Keratinocyte (primary cell): Measurements from ENCODE around the gene PPP2R5E. TPM values are rescaled to one million over a fixed set of nuclear protein-coding genes. Genes with fewer than 3 reads are reported as not detected.

Source experiments
- DNase-seq: peaks from one replicate; pipeline ENCODE4 v3.0.0-alpha.2; 2011; ENCODE audit warnings: low read depth, missing footprints, low spot score
- FAIRE-seq: peaks from 2 replicates; lab custom pipeline; 2011; peaks lifted over from hg19 to GRCh38; lab: Jason Lieb, UNC
- H2AFZ ChIP-seq: 2 replicates; pipeline ENCODE4 v1.6.0; 2012; ENCODE audit warnings: low read length, control low read depth, inconsistent platforms; ENCODE audit not compliant: control insufficient read depth
- H3K27ac ChIP-seq: 2 replicates; pipeline ENCODE4 v1.5.1; 2011; ENCODE audit warnings: low read length; ENCODE audit not compliant: control insufficient read depth, insufficient read depth
- H3K27me3 ChIP-seq: 3 replicates; pipeline ENCODE4 v1.6.0; 2011; ENCODE audit warnings: low read length; ENCODE audit not compliant: control insufficient read depth, insufficient read depth; ENCODE audit errors: extremely low read depth
- H3K36me3 ChIP-seq, 2 experiments: 2 replicates in 1 of 2; 3 replicates in 1 of 2; pipeline ENCODE4 v1.5.1; 2011; ENCODE audit warnings: low read length in 2 of 2, mild to moderate bottlenecking in 1 of 2; ENCODE audit not compliant: control insufficient read depth in 2 of 2, insufficient read depth in 2 of 2; ENCODE audit errors: extremely low read depth in 1 of 2
- H3K4me1 ChIP-seq: 3 replicates; pipeline ENCODE4 v1.5.1; 2011; ENCODE audit warnings: low read length; ENCODE audit not compliant: control insufficient read depth, insufficient read depth; ENCODE audit errors: extremely low read depth
- H3K4me2 ChIP-seq: 3 replicates; pipeline ENCODE4 v1.6.0; 2011; ENCODE audit warnings: low read depth, low read length; ENCODE audit not compliant: control insufficient read depth, insufficient read depth; ENCODE audit errors: extremely low read depth
- H3K4me3 ChIP-seq, 3 experiments: fragments of 200-600 bp in 1 of 3; sonication (generic) in 1 of 3; 2 replicates in 2 of 3; 3 replicates in 1 of 3; pipeline ENCODE4 v1.5.1; 2011 to 2016; ENCODE audit warnings: low read length in 3 of 3, mild to moderate bottlenecking in 3 of 3, control low read depth in 2 of 3, inconsistent platforms in 1 of 3, low read depth in 1 of 3, mixed read lengths in 1 of 3, mixed run types in 1 of 3, moderate library complexity in 1 of 3; ENCODE audit not compliant: control insufficient read depth in 2 of 3, insufficient read depth in 2 of 3; ENCODE audit errors: extremely low read depth in 1 of 3
- H3K79me2 ChIP-seq: 2 replicates; pipeline ENCODE4 v1.6.0; 2012; ENCODE audit warnings: low read length; ENCODE audit not compliant: control insufficient read depth, insufficient read depth
- H3K9ac ChIP-seq: 3 replicates; pipeline ENCODE4 v1.6.0; 2011; ENCODE audit warnings: low read length; ENCODE audit not compliant: control insufficient read depth, insufficient read depth; ENCODE audit errors: extremely low read depth
- H3K9me1 ChIP-seq: 3 replicates; pipeline ENCODE4 v1.6.0; 2011; ENCODE audit warnings: low read length; ENCODE audit not compliant: control insufficient read depth, insufficient read depth; ENCODE audit errors: extremely low read depth
- H3K9me3 ChIP-seq: 2 replicates; pipeline ENCODE4 v1.5.1; 2012; ENCODE audit warnings: low read depth, low read length; ENCODE audit not compliant: control insufficient read depth
- H4K20me1 ChIP-seq: 3 replicates; pipeline ENCODE4 v1.6.0; 2011; ENCODE audit warnings: low read length; ENCODE audit not compliant: control insufficient read depth, insufficient read depth; ENCODE audit errors: extremely low read depth
- EZH2 ChIP-seq: IDR thresholded peaks from one replicate; pipeline ENCODE4 v1.6.1; 2012; ENCODE audit warnings: inconsistent platforms, mild to moderate bottlenecking, low read length, moderate library complexity
- dilution Hi-C: fragments of 300-500 bp; cut with MboI; formaldehyde crosslinking; loops from one replicate; pipeline ENCODE4 v1.7.0; 2020; ENCODE audit warnings: low sequenced_read_pairs; ENCODE audit not compliant: extremely low pct_ligation_motif_present
- polyA plus RNA-seq, 5 experiments: library from polyadenylated mRNA; depleted of rRNA in 3 of 5; stranded (reverse) in 3 of 5; stranded (forward) in 1 of 5; unstranded in 1 of 5; fragments of >200 nt; gene quantifications; 1 replicate in 1 of 5; 2 replicates in 3 of 5; 3 replicates in 1 of 5; pipeline versions ENCODE4 v1.2.1 to v1.2.3, GENCODE V29; 2011 to 2012; ENCODE audit warnings: missing spikeins in 2 of 5, low read depth in 1 of 5, low replicate concordance in 1 of 5
- TF ChIP-seq, protein P1 (sequence below), 3 experiments: IDR thresholded peaks in 1 of 3; conservative IDR thresholded peaks in 1 of 3; optimal IDR thresholded peaks in 1 of 3; 2 replicates in 2 of 3; 3 replicates in 1 of 3; pipeline versions ENCODE3 to v1.5.1; 2011; ENCODE audit warnings: low read length in 3 of 3, mild to moderate bottlenecking in 3 of 3, moderate library complexity in 2 of 3, control low read depth in 1 of 3, inconsistent platforms in 1 of 3; ENCODE audit not compliant: insufficient read depth in 2 of 3; ENCODE audit errors: extremely low read depth in 1 of 3

The PPP2R5E gene
- polyA plus RNA-seq, 1 donor (not counting 4 experiments of a cell fraction or from before 2014, with no cell fraction given) = 22.7 TPM

DNA sequence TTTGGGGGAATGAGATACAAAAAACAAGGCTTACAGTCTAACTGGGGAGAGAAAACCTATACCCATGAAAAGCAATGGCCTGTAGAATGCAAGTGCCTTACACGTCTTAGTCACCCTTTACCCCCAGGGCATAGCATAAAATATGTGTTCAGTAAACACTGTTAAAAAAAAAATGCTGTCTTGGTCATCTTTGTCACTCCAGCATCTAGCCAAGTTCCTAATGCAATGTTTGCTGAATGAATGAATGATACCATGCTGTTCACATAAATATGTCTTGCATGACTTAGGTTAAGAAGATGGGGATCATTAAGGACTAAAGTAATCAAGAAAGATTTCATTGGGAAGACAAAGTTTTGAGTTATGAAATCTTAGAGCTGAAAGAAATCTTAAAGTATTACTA lies 38.5 kb downstream of the PPP2R5E start:
- no peak overlapping the region for H3K4me3 ChIP-seq
- H3K9ac ChIP-seq = no peak overlapping the region
- TF ChIP-seq, protein P1, sequence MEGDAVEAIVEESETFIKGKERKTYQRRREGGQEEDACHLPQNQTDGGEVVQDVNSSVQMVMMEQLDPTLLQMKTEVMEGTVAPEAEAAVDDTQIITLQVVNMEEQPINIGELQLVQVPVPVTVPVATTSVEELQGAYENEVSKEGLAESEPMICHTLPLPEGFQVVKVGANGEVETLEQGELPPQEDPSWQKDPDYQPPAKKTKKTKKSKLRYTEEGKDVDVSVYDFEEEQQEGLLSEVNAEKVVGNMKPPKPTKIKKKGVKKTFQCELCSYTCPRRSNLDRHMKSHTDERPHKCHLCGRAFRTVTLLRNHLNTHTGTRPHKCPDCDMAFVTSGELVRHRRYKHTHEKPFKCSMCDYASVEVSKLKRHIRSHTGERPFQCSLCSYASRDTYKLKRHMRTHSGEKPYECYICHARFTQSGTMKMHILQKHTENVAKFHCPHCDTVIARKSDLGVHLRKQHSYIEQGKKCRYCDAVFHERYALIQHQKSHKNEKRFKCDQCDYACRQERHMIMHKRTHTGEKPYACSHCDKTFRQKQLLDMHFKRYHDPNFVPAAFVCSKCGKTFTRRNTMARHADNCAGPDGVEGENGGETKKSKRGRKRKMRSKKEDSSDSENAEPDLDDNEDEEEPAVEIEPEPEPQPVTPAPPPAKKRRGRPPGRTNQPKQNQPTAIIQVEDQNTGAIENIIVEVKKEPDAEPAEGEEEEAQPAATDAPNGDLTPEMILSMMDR (optimal IDR thresholded peaks at IDR 0.05 in 1 of 3, IDR thresholded peaks at IDR 0.05 in 1 of 3, conservative IDR thresholded peaks at IDR 0.05 in 1 of 3; ENCODE audit: extremely low read depth in 1 of 3, insufficient read depth in 2 of 3, low read length in 3 of 3) = no peak
- no peak for FAIRE-seq
- peak; percentile 19 for DNase-seq
- no peaks in the 10 kb centered on the region for H3K36me3 ChIP-seq
- no peak overlapping the region for H3K4me2 ChIP-seq
- peaks cover 75% of the 10 kb centered on the region for H3K79me2 ChIP-seq
- no peaks in the 10 kb centered on the region for H3K9me3 ChIP-seq
- peaks cover 11% of the 10 kb centered on the region for H3K4me1 ChIP-seq
- H3K27me3 ChIP-seq = no peaks in the 10 kb centered on the region
- no peak overlapping the region for H3K27ac ChIP-seq
- no peaks in the 10 kb centered on the region for H3K9me1 ChIP-seq
- peaks cover 6% of the 10 kb centered on the region for H4K20me1 ChIP-seq
- no peak overlapping the region for H2AFZ ChIP-seq
- dilution Hi-C loops = no loop called here

DNA sequence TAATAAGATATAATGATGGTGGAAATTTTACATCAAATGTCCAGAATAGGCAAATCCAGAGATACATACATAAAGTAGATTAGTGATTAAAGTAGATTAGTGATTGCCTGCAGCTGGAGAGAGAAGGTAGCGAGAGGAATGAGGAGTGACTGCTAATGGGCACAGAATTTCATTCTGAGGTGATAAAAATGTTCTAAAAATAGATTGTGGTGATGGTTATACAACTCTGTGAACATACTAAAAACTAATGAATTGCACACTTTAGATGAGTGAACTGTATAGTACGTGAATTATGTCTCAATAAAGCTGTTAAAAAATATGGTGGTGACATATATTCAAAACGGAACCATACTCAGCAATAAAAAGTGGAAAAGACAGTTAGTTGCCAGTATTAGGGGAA lies 41.7 kb downstream of the PPP2R5E start:
- Histone ChIP-seq H3K9ac (no peak overlapping the region), H3K9me3 (no peaks in the 10 kb centered on the region), H3K9me1 (no peaks in the 10 kb centered on the region), H2AFZ (no peak overlapping the region), H3K4me3 (no peak overlapping the region), H3K79me2 (peaks cover 74% of the 10 kb centered on the region), H3K27me3 (no peaks in the 10 kb centered on the region), H3K4me2 (no peak overlapping the region), H3K4me1 (peaks cover 11% of the 10 kb centered on the region), H3K36me3 (no peaks in the 10 kb centered on the region), H4K20me1 (peaks cover 6% of the 10 kb centered on the region), H3K27ac (no peak overlapping the region)
- FAIRE-seq = no peak
- no peak for DNase-seq
- TF ChIP-seq, protein P1 (optimal IDR thresholded peaks at IDR 0.05 in 1 of 3, IDR thresholded peaks at IDR 0.05 in 1 of 3, conservative IDR thresholded peaks at IDR 0.05 in 1 of 3; ENCODE audit: extremely low read depth in 1 of 3, insufficient read depth in 2 of 3, low read length in 3 of 3) = no peak
- TF ChIP-seq EZH2 = no peak
- dilution Hi-C loops = no loop called here
